Measurements from ENCODE around the gene MYRIP.

- TF ChIP-seq, protein P1, sequence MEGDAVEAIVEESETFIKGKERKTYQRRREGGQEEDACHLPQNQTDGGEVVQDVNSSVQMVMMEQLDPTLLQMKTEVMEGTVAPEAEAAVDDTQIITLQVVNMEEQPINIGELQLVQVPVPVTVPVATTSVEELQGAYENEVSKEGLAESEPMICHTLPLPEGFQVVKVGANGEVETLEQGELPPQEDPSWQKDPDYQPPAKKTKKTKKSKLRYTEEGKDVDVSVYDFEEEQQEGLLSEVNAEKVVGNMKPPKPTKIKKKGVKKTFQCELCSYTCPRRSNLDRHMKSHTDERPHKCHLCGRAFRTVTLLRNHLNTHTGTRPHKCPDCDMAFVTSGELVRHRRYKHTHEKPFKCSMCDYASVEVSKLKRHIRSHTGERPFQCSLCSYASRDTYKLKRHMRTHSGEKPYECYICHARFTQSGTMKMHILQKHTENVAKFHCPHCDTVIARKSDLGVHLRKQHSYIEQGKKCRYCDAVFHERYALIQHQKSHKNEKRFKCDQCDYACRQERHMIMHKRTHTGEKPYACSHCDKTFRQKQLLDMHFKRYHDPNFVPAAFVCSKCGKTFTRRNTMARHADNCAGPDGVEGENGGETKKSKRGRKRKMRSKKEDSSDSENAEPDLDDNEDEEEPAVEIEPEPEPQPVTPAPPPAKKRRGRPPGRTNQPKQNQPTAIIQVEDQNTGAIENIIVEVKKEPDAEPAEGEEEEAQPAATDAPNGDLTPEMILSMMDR (conservative IDR thresholded peaks at IDR 0.05 in 1 of 2, IDR thresholded peaks at IDR 0.05 in 1 of 2; ENCODE audit: extremely low read depth in 1 of 2, insufficient read depth in 1 of 2, low read depth in 1 of 2, low read length in 2 of 2) = no peak
- TF ChIP-seq EZH2 (IDR thresholded peaks at IDR 0.05; ENCODE audit: borderline replicate concordance, low read length) = no peak
Observed at GRCh38 chr3:40208251-40208650, 398.8 kb downstream of the MYRIP start.
